NOMO-1 treated with dmso at 0.1 percent for 144 hours (cell line): ENCODE results near the gene ZBTB48.

Experiments used
- DNase-seq: peaks from one replicate; lab custom pipeline; 2025; ENCODE audit not compliant: unreplicated experiment; lab: John Stamatoyannopoulos, UW

The ZBTB48 gene

GRCh38 chr1:6572653-6573383 is 7.0 kb upstream of the ZBTB48 start:
- no peak for DNase-seq

GRCh38 chr1:6574025-6574620 is 5.7 kb upstream of the ZBTB48 start:
- no peak for DNase-seq

- DNase-seq: no peak
Measured at GRCh38 chr1:6574818-6575217, 5.0 kb upstream of the ZBTB48 start.

- no peak for DNase-seq
Measured at GRCh38 chr1:6577831-6578525, 1.8 kb upstream of the ZBTB48 start.

- no peak for DNase-seq
Measured at GRCh38 chr1:6578624-6579373, 995 bp upstream of the ZBTB48 start.

GRCh38 chr1:6580119-6580592 is 362 bp downstream of the ZBTB48 start:
- DNase-seq: peak; percentile 34

- no peak for DNase-seq
Measured at GRCh38 chr1:6580593-6581409, 1.0 kb downstream of the ZBTB48 start.

- DNase-seq: peak; percentile 16
Measured at GRCh38 chr1:6581561-6582305, 1.9 kb downstream of the ZBTB48 start.

- DNase-seq: no peak
Measured at GRCh38 chr1:6582370-6582769, 2.6 kb downstream of the ZBTB48 start.

GRCh38 chr1:6584126-6585080 is 4.6 kb downstream of the ZBTB48 start:
- no peak for DNase-seq

- no peak for DNase-seq
Measured at GRCh38 chr1:6585081-6585722, 5.4 kb downstream of the ZBTB48 start.

GRCh38 chr1:6585841-6586240 is 6.0 kb downstream of the ZBTB48 start:
- DNase-seq: no peak

- DNase-seq: no peak
Measured at GRCh38 chr1:6586404-6586816, 6.6 kb downstream of the ZBTB48 start.

GRCh38 chr1:6587261-6588005 is 7.6 kb downstream of the ZBTB48 start:
- DNase-seq: no peak

GRCh38 chr1:6588128-6588892 is 8.5 kb downstream of the ZBTB48 start:
- DNase-seq: no peak

GRCh38 chr1:6588893-6589520 is 9.2 kb downstream of the ZBTB48 start:
- DNase-seq: no peak
